Ishikawa (cell line): ENCODE results near the gene CHRNB1.

Experiments
- CEBPB ChIP-seq: IDR thresholded peaks from 2 replicates; pipeline ENCODE4 v1.6.1; 2012
- CREB1 ChIP-seq: IDR thresholded peaks from 2 replicates; pipeline ENCODE4 v1.6.1; 2012; ENCODE audit warnings: low read depth
- EGR1 ChIP-seq: IDR thresholded peaks from 2 replicates; pipeline ENCODE4 v1.6.1; 2012
- EP300 ChIP-seq: IDR thresholded peaks from 2 replicates; pipeline ENCODE4 v1.6.1; 2012; ENCODE audit warnings: borderline replicate concordance
- FOXM1 ChIP-seq: IDR thresholded peaks from 2 replicates; pipeline ENCODE4 v1.6.1; 2012; ENCODE audit warnings: low read depth, borderline replicate concordance
- MAX ChIP-seq: IDR thresholded peaks from 2 replicates; pipeline ENCODE4 v1.6.1; 2012
- NFIC ChIP-seq: IDR thresholded peaks from 2 replicates; pipeline ENCODE4 v1.6.1; 2012
- RAD21 ChIP-seq: IDR thresholded peaks from 2 replicates; pipeline ENCODE4 v1.6.1; 2012; ENCODE audit warnings: low read depth
- TAF1 ChIP-seq: IDR thresholded peaks from 2 replicates; pipeline ENCODE4 v1.6.1; 2012; ENCODE audit warnings: low read depth, mild to moderate bottlenecking
- TCF12 ChIP-seq: IDR thresholded peaks from 2 replicates; pipeline ENCODE4 v1.6.1; 2012; ENCODE audit warnings: low read depth
- YY1 ChIP-seq: IDR thresholded peaks from 2 replicates; pipeline ENCODE4 v1.6.1; 2012; ENCODE audit warnings: low read depth
- ZBTB7A ChIP-seq: IDR thresholded peaks from 2 replicates; pipeline ENCODE4 v1.6.1; 2012; ENCODE audit warnings: low read depth
- TF ChIP-seq, protein P1 (sequence below): IDR thresholded peaks from 2 replicates; pipeline ENCODE4 v1.6.1; 2012; ENCODE audit warnings: low read depth, mild to moderate bottlenecking

DNA sequence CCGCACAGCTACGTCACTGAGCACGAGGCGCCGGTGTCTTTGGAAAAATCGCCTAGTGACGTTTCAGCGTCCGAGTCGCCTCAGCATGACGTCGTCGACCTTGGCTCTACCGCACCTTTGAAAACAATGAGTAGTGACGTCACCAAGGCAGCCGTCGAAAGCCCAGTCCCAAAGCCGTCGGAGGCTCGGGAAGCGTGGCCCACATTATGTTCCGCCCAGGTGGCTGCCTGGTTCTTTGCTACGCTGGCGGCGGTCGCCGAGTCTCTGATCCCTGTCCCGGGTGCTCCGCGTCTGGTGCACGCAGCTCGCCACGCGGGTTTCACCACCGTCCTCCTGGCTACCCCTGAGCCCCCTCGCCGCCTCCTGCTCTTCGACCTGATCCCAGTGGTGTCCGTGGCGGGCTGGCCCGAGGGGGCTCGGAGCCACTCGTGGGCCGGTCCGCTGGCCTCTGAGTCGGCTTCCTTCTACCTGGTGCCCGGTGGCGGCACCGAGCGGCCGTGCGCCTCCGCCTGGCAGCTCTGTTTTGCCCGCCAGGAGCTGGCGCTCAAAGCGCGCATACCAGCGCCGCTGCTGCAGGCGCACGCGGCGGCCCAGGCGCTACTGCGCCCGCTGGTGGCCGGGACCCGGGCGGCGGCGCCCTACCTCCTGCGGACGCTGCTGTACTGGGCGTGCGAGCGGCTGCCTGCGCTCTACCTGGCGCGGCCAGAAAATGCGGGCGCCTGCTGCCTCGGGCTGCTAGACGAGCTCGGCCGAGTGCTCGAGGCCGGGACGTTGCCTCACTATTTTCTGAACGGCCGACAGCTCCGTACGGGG lies 8.1 kb upstream of the CHRNB1 start:
- no peak for TF ChIP-seq CREB1
- TF ChIP-seq TAF1 = no peak
- TF ChIP-seq TCF12 = no peak
- TF ChIP-seq MAX = no peak
- TF ChIP-seq RAD21 = no peak
- no peak for TF ChIP-seq EP300
- TF ChIP-seq, protein P1, sequence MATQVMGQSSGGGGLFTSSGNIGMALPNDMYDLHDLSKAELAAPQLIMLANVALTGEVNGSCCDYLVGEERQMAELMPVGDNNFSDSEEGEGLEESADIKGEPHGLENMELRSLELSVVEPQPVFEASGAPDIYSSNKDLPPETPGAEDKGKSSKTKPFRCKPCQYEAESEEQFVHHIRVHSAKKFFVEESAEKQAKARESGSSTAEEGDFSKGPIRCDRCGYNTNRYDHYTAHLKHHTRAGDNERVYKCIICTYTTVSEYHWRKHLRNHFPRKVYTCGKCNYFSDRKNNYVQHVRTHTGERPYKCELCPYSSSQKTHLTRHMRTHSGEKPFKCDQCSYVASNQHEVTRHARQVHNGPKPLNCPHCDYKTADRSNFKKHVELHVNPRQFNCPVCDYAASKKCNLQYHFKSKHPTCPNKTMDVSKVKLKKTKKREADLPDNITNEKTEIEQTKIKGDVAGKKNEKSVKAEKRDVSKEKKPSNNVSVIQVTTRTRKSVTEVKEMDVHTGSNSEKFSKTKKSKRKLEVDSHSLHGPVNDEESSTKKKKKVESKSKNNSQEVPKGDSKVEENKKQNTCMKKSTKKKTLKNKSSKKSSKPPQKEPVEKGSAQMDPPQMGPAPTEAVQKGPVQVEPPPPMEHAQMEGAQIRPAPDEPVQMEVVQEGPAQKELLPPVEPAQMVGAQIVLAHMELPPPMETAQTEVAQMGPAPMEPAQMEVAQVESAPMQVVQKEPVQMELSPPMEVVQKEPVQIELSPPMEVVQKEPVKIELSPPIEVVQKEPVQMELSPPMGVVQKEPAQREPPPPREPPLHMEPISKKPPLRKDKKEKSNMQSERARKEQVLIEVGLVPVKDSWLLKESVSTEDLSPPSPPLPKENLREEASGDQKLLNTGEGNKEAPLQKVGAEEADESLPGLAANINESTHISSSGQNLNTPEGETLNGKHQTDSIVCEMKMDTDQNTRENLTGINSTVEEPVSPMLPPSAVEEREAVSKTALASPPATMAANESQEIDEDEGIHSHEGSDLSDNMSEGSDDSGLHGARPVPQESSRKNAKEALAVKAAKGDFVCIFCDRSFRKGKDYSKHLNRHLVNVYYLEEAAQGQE = no peak
- no peak for TF ChIP-seq ZBTB7A
- no peak for TF ChIP-seq NFIC
- no peak for TF ChIP-seq FOXM1
- TF ChIP-seq CEBPB = no peak
- TF ChIP-seq EGR1 = no peak
- TF ChIP-seq YY1 = no peak
